A549 (cell line): ENCODE results near the gene OMD.

Experiments used
- POLR2A ChIP-seq: IDR thresholded peaks from 2 replicates; pipeline ENCODE4 v1.6.1; 2012; ENCODE audit warnings: mild to moderate bottlenecking, low read length
- TF ChIP-seq, protein P1 (sequence below): IDR thresholded peaks from 2 replicates; pipeline ENCODE4 v1.6.1; 2012

DNA sequence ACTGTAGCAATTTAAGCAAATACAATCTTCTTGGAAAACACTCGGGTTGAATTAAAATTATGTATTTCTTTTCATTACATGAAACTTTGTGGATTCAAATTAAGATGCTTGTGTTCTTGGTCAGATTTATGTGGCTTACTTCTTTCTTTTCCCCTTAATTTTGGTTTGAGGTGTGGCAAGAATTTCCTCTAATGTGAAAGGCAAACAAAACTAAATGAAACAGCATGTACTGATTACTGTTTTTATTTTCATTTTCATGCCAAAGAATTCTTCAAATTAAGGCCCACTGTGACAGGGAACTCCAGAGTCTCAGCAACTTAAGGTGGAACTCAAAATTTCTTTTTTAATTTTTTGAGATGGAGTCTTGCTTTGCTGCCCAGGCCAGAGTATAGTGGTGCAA lies at the start of gene OMD:
- no peak for TF ChIP-seq POLR2A
- TF ChIP-seq, protein P1, sequence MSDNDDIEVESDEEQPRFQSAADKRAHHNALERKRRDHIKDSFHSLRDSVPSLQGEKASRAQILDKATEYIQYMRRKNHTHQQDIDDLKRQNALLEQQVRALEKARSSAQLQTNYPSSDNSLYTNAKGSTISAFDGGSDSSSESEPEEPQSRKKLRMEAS, result no peak
